SK-N-DZ (cell line): ENCODE data around the gene SLC8A1.
A peak's percentile ranks its signal among the peaks of the same experiment; 100 is the strongest.

Experiments used
- DNase-seq: peaks from one replicate; pipeline ENCODE4 v3.0.0-alpha.2; 2015; ENCODE audit warnings: low spot score

Gene SLC8A1

DNA sequence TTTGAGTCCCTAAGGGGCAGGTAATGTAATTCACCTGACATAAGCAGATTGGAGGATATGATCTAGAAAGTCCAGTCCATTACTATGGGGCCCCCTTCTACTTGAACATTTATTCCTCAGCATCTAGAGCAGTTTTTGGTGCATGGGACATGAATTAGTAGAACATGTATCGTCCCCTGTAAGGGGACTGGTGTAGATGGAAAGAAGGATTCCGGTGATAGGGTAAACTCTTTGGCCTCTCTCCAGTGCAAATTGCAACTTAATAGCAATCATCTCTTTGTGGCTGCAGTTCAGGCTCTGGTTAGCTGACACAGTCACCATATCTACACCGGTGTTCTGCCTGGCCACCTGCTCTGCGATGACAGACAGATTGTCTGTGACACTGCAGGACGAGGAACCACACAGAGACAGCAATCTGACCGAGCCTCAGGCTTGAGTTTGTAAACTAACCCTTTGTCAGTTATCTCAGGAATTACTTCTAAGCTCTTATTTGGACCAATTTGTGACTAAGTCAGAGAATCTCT lies 6.4 kb upstream of the SLC8A1 start:
- peak; percentile 94 for DNase-seq

DNA sequence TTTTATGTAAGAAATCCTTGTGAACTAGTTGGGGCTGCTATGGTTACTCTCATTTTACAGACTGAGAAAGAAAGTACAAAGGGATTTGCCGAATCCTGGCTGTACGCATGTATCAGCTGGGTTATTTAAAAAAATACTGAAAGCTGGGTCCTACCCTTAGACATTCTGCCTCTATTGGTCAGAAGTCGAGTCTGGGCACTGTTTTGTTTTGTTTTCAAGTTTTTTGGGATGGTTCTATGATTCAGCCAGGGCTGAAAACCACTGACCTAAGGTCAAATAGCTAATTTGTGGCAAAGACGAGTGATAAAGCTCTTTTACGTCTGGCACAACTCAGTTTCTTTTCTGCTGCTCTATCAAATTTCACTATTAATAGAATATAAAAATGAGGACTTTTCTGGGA lies 5.9 kb upstream of the SLC8A1 start:
- no peak for DNase-seq

DNA sequence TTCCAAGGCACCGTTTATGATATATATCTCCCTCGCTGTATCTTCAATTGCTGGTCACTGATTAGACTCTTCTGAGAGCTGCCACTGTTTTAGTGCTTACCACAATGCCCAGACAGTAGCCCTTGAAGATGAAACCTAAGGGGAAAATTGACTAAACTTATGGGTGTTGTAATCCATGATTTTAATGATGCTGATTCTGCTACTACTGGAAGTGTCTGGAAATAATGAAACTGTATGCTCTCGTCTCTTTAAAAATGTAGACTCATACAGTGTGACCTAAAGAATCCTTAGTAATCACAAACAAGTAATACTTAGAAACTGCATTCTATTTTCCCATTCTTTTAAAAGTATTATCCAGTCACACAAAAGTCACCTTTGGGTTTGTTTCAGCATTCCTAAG lies 5.5 kb upstream of the SLC8A1 start:
- peak; percentile 41 for DNase-seq

DNA sequence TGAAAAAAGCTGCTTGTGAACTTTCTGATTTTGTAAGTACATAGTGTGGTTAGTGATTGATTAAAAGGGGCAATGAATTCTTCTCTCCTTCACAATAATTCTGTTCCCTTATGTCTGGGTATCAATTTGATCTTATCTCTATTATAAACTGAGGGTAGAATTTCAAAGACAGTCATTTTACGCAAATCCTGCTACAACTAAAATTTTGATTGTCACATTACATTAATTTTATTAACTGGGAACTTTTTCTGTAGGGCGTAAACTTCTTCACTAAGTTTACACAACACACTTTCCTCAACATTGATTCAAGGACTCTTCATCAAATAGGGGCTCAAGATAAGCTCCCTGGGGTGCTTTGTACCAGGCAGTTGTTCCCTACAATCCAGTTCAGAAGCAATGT lies 5.0 kb upstream of the SLC8A1 start:
- DNase-seq: no peak

DNA sequence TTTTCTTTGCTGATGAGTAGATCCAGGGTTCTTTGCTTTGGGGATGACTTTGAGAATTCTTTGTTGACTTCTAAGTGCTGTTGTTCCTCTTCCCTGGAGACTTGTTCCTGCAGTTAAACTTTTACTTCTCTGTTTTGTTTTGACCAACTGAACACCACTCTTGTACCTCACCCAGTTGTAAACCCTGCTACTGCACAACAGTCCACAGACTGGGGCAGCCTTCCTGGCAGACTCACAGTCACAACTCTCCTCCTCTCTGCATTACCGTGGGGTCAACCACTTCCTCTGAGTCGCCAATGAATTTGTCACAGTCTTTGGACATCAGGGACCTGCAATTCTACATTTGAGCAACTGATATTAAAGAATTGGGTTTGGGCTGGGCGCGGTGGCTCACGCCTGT lies 3.8 kb upstream of the SLC8A1 start:
- no peak for DNase-seq

- no peak for DNase-seq
Observed at GRCh38 chr2:40454321-40454720, 2.4 kb upstream of the SLC8A1 start.

DNA sequence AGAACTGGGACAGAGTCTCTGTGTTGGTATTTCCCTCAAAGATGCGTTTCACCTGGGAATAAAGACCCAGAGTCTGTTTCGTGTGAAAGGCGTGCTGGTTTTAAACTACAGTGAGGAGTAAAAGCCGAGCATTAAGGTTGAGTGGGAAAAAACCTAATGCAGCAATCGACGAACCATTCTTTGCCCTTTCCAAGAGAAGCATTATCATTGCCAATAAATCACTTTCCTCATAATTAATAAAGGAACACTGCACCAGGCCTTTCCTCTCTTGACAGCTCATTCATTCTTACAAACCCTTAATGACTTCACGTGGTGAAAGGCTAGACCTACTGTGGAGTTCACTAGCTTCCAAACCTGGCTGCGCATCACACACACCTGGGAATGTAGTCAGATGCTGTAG lies 896 bp upstream of the SLC8A1 start:
- no peak for DNase-seq

- DNase-seq: peak; percentile 96
Observed at GRCh38 chr2:40450796-40451430, 977 bp downstream of the SLC8A1 start.

DNA sequence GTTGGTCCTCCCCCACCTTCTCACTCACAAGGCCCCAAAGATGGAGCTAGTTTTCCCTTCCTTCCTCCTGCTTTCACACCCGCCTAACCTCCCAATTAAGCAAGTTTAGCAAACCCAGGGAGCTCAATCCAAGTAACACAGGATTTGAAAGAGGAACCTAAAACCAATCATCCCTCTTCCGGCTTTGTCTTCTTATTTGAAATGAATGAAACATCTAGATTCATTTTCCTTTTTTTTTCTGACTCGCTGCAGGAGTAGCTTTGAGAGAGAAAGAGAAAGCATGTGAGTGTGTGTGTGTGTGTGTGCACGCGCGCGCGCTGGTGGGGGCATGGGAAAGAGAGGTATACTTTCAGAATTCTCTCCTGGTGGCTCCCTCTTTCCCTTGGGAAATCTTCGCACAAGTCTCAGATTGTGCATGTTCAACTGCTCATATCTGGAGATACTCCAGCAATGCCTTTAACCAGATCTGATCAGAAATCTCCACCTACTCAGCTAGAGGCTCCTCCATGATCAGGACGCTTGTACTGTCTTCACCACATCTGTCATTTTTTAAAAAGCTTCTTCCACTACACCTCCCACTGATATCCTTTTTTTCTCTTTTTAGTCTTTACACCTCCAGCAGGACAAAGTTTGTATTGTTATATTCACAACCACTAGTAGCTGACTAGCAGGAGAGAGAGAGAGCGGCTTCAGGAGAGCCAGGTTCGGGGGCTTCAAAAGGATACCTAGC lies 1.7 kb downstream of the SLC8A1 start:
- DNase-seq: peak; percentile 86

DNA sequence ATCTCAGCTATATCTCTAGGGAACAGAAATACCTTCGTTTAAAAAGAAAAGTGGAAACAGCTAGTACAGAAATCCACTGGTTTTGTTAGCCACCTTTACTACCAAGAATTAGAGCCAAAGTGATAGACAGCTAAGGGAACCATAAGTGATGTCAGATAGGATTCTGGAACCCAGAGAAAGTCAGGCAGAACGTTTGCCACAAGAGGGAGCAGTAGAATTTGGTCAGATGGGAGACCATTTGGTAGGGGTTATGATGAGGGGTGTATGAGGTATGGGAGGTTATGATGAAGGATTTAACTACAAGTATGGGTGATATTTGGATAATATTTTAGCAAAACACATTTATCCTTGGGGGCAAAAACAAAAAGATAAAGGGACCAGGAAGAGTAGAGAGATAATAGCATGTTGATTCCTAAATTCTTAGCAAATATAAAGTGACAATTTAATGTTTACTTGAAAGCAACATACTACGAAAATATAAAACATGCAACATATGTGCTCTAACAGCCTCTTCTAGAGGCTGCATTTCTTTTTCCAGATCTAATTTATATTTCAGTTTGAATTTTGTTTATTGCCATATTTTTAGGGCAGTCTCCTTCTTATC lies 3.3 kb downstream of the SLC8A1 start:
- DNase-seq: peak; percentile 80

- no peak for DNase-seq
Observed at GRCh38 chr2:40445467-40445866, 6.4 kb downstream of the SLC8A1 start.

DNA sequence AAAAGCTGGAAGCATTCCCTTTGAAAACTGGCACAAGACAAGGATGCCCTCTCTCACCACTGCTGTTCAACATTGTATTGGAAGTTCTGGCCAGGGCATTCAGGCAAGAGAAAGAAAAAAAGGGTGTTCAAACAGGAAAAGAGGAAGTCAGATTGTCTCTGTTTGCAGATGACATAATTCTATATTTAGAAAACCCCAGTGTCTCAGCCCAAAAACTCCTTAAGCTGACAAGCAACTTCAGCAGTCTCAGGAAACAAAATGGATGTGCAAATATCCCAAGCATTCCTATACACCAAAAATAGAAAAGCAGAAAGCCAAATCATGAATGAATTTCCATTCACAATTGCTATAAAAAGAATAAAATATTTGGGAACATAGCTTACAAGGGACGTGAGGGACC lies 11.1 kb downstream of the SLC8A1 start:
- no peak for DNase-seq

GRCh38 chr2:40439473-40439872 lies 12.4 kb downstream of the SLC8A1 start:
- DNase-seq: no peak

- DNase-seq: no peak
Observed at GRCh38 chr2:40436093-40436475, 15.8 kb downstream of the SLC8A1 start.

DNA sequence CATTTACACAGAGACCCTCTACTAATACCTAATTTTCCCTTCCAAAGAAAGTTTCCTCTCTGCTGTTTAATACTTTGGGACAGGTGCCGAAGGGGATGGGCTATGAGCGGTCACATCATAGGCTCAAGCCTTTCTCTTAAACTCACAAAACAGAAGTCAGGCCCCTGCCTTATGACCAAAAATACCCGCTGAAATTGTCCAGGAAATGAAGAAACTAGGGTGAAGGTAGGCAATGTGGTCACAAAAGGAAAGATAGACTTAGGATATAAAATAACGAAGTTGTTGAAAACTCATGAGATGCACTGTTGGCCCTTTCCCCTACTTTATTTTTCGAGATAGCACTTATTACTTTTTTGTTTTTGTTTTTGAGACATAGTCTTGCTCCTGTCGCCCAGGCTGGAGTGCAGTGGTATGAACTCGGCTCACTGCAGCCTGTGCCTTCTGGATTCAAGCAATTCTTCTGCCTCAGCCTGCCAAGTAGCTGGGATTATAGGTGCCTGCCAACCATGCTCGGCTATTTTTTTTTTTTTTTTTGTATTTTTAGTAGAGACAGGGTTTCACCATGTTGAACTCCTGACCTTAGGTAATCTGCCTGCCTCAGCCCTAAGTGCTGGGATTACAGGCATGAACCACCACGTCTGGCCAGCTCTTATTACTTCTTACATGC lies 16.3 kb downstream of the SLC8A1 start:
- no peak for DNase-seq

DNA sequence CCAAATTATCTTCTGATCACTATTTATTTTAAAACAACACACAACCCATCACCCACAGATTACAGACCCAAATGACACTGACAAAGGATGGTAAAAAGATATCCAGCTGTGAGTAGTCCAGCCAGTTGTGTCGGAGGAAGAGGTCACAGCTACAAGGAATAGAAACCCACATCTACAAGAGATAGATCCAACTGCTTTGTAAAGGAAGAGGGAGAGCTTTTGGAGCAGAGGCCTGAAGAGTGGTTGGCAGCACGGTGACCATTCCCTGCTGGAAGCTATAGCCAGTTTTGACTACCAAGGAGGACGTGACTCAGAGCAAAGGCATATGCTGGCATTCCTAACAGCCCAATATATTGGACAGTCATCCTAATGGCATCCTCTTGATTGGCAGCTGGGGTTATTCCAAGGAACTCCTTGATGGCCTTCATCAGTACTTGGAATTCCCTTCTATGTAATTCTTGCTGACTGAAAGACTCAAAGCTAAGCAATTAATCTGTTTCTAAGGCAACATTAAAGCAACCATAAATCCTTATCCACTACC lies 17.1 kb downstream of the SLC8A1 start:
- DNase-seq: no peak

DNA sequence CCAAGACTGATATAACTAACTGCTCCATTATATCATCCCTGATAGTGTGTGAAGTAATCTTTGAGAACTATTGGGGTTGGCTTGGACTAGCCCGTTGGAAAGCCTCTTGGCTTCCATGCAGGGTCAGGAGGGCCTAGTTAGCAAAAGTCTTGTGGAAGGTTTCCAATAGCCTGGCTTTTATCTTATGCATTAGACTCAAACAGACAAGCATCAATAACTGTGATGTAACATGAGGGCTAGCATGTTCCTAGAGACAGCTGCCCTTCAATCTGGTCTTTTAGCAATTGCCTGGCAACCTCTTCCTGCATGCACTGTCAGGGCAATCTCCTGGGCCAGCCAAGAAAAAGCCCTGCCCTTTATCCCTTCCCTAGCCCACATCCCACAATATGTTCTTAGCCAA lies 18.2 kb downstream of the SLC8A1 start:
- DNase-seq: peak; percentile 25

GRCh38 chr2:40432921-40433483 lies 18.9 kb downstream of the SLC8A1 start:
- no peak for DNase-seq

DNA sequence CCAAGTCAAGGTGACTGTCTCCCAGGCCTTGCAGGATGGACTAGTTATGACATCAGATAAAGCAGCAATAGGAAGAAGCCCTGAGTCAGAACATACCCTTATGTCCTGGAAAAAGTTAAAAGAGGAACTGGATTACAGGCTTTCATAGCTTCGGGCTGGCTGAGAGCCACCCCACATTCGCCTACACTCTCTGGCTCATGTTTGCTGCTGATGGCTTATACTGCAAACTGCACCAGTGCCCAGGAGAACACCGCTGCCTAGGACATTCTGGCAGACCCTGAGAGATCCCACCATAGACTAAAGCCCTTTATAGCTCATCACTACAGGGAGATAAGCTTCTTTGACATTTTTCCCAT lies 20.3 kb downstream of the SLC8A1 start:
- no peak for DNase-seq

- DNase-seq: peak; percentile 62
Observed at GRCh38 chr2:40430776-40431599, 20.9 kb downstream of the SLC8A1 start.

GRCh38 chr2:40428439-40428838 lies 23.5 kb downstream of the SLC8A1 start:
- no peak for DNase-seq
